Activated CD8-positive, alpha-beta T cell treated with anti-CD3 and anti-CD28 coated beads for 36 hours (primary cell): ENCODE results near the gene MIEN1. TPM values are rescaled to one million over a fixed set of nuclear protein-coding genes. Genes with fewer than 3 reads are reported as not detected.
"Not testable (repeated sequence)": the region's sequence is repeated elsewhere in the genome, so short reads cannot be mapped to it uniquely, and the experiment has no call there.

Experiments used
- ATAC-seq: fragments of 200-7000 bp; cut with Tn5 transposase; one replicate; pipeline ENCODE4 v1.10.0; 2021; ENCODE audit warnings: mild to moderate bottlenecking, moderate library complexity
- CTCF ChIA-PET: fragments of 350-600 bp; sonication (Branson Sonifier 250); formaldehyde crosslinking; loops from one replicate; lab custom pipeline; 2021; ENCODE audit warnings: antibody characterized with exemption; lab: Charles Lee
- POLR2A ChIA-PET: fragments of 350-600 bp; sonication (Branson Sonifier 250); formaldehyde crosslinking; loops from one replicate; lab custom pipeline; 2021; ENCODE audit warnings: antibody characterized with exemption; lab: Charles Lee
- DNase-seq: peaks from one replicate; pipeline ENCODE4 v3.0.0-alpha.2; 2020
- H3K27ac Mint-ChIP-seq: one replicate; pipeline ENCODE4 v1.8.0; 2021; ENCODE audit warnings: mild to moderate bottlenecking, mixed read lengths
- H3K27me3 Mint-ChIP-seq: one replicate; pipeline ENCODE4 v1.8.0; 2021; ENCODE audit warnings: mixed read lengths
- H3K36me3 Mint-ChIP-seq: one replicate; pipeline ENCODE4 v1.8.0; 2021; ENCODE audit warnings: low read depth, mixed read lengths
- H3K4me1 Mint-ChIP-seq: one replicate; pipeline ENCODE4 v1.8.0; 2021; ENCODE audit warnings: low read depth, mixed read lengths
- H3K4me3 Mint-ChIP-seq: one replicate; pipeline ENCODE4 v1.8.0; 2021; ENCODE audit warnings: mild to moderate bottlenecking, moderate library complexity, mixed read lengths
- H3K9me3 Mint-ChIP-seq: one replicate; pipeline ENCODE4 v1.8.0; 2021; ENCODE audit warnings: mixed read lengths
- CTCF ChIP-seq: fragments of 200-600 bp; IDR thresholded peaks from one replicate; pipeline ENCODE4 v1.8.0; 2022; ENCODE audit warnings: antibody characterized with exemption, mild to moderate bottlenecking
- intact Hi-C: fragments of 100-400 bp; cut with micrococcal nuclease; formaldehyde crosslinking; loops from one replicate; pipeline ENCODE4 v1.10.0; 2022
- total RNA-seq, 2 experiments: library from RNA; stranded (reverse); gene quantifications; one replicate each; pipeline ENCODE4 v1.2.3, GENCODE V29; 2021

Gene MIEN1
- total RNA-seq, 2 experiments from 2014 or later: 32.5 to 34.0 TPM

GRCh38 chr17:39732586-39732985 lies 2.3 kb upstream of the MIEN1 start:
- intact Hi-C loops: loop anchor here (5.0 kb wide), 1 partner anchor 45 kb away; the partner anchor contains the start of gene PGAP3
- ATAC-seq: no peak
- TF ChIP-seq CTCF: no peak
- peak overlapping the region; percentile 17 for H3K4me3 Mint-ChIP-seq
- H3K9me3 Mint-ChIP-seq: no peaks in the 10 kb centered on the region
- peaks cover 2% of the 10 kb centered on the region for H3K27me3 Mint-ChIP-seq
- ChIA-PET CTCF (interaction anchor here (1.4 to 6.3 kb wide), 3 partner anchors 21 to 110 kb away, joined by 5 to 54 read pairs (median 52); no protein-coding TSS in a partner anchor), POLR2A (interaction anchor here (0.7 to 4.0 kb wide), 3 partner anchors 11 to 116 kb away, joined by 3 to 13 read pairs (median 4); partner anchors contain the start of gene PGAP3)
- H3K4me1 Mint-ChIP-seq: peaks cover 15% of the 10 kb centered on the region
- no peak overlapping the region for H3K27ac Mint-ChIP-seq
- no peak for DNase-seq
- peaks cover 6% of the 10 kb centered on the region for H3K36me3 Mint-ChIP-seq

- no peak for ATAC-seq
Observed at GRCh38 chr17:39729280-39729851, 966 bp downstream of the MIEN1 start.

GRCh38 chr17:39727556-39727955 lies 2.8 kb downstream of the MIEN1 start:
- intact Hi-C loops: no loop called here
- peaks cover 16% of the 10 kb centered on the region for H3K36me3 Mint-ChIP-seq
- no peaks in the 10 kb centered on the region for H3K27me3 Mint-ChIP-seq
- TF ChIP-seq CTCF: no peak
- no peak overlapping the region for H3K4me3 Mint-ChIP-seq
- ChIA-PET CTCF (no interaction called here), POLR2A (no interaction called here)
- ATAC-seq (no peak), DNase-seq (no peak)
- H3K27ac Mint-ChIP-seq: no peak overlapping the region
- H3K9me3 Mint-ChIP-seq: no peaks in the 10 kb centered on the region
- H3K4me1 Mint-ChIP-seq: peaks cover 17% of the 10 kb centered on the region

More at GRCh38 chr17:39729280-39729851, 966 bp downstream of the MIEN1 start:
- Mint-ChIP-seq H3K36me3 (peaks cover 16% of the 10 kb centered on the region), H3K9me3 (no peaks in the 10 kb centered on the region), H3K4me3 (peak overlapping the region; percentile 93), H3K4me1 (peaks cover 17% of the 10 kb centered on the region), H3K27me3 (no peaks in the 10 kb centered on the region), H3K27ac (peak overlapping the region; percentile 91)
- CTCF ChIA-PET: interaction anchor here (0.7 to 6.3 kb wide), 26 partner anchors 10 to 325 kb away, joined by 3 to 54 read pairs (median 4); partner anchors contain the start of genes IKZF3, MED24, PGAP3 and PNMT
- POLR2A ChIA-PET: interaction anchor here (0.5 to 4.0 kb wide), 18 partner anchors 14 to 251 kb away, joined by 3 to 16 read pairs (median 3); partner anchors contain the start of genes ERBB2, IKZF3, PGAP3 and PPP1R1B
- no peak for TF ChIP-seq CTCF
- intact Hi-C loops: no loop called here
- DNase-seq: no peak

- TF ChIP-seq CTCF: no peak
- Mint-ChIP-seq H3K36me3 (peaks cover 16% of the 10 kb centered on the region), H3K27me3 (no peaks in the 10 kb centered on the region), H3K4me3 (no peak overlapping the region), H3K9me3 (no peaks in the 10 kb centered on the region), H3K27ac (no peak overlapping the region), H3K4me1 (peaks cover 17% of the 10 kb centered on the region)
- no peak for DNase-seq
- intact Hi-C loops: no loop called here
- no peak for ATAC-seq
- ChIA-PET CTCF (no interaction called here), POLR2A (no interaction called here)
Observed at GRCh38 chr17:39726617-39727016, 3.7 kb downstream of the MIEN1 start.

- H3K27ac Mint-ChIP-seq, H3K4me3 Mint-ChIP-seq, ATAC-seq: not testable (repeated sequence)
Observed at GRCh38 chr17:39725923-39726322, 4.4 kb downstream of the MIEN1 start.

More at GRCh38 chr17:39725923-39726322, 4.4 kb downstream of the MIEN1 start:
- H3K9me3 Mint-ChIP-seq, H3K27me3 Mint-ChIP-seq, intact Hi-C loops, DNase-seq: not testable (repeated sequence)
- Mint-ChIP-seq H3K36me3 (peaks cover 16% of the 10 kb centered on the region), H3K4me1 (peaks cover 17% of the 10 kb centered on the region)
- CTCF ChIA-PET: interaction anchor here (0.8 to 1.1 kb wide), 2 partner anchors 57 to 103 kb away, joined by 4 read pairs; partner anchors contain the start of gene PNMT
- POLR2A ChIA-PET: interaction anchor here (0.7 to 1.6 kb wide), 3 partner anchors 26 to 37 kb away, joined by 3 read pairs; no protein-coding TSS in a partner anchor
